H9 (cell line): ENCODE measurements around the gene SERPINA9. TPM values are rescaled to one million over a fixed set of nuclear protein-coding genes. Genes with fewer than 3 reads are reported as not detected.

ENCODE experiments used
- DNase-seq: peaks from one replicate; pipeline ENCODE4 v3.0.0-alpha.2; 2017
- H2AFZ ChIP-seq: one replicate; pipeline ENCODE4 v1.6.1; 2013; ENCODE audit warnings: mild to moderate bottlenecking, low read length, control low read depth, moderate library complexity
- H2AK5ac ChIP-seq: 2 replicates; pipeline ENCODE4 v1.6.1; 2013; ENCODE audit warnings: low read length, control low read depth, mixed read lengths; ENCODE audit not compliant: insufficient read length
- H2BK120ac ChIP-seq: one replicate; pipeline ENCODE4 v1.6.1; 2013; ENCODE audit warnings: low read depth, mild to moderate bottlenecking, low read length, control low read depth, inconsistent platforms; ENCODE audit not compliant: poor library complexity, severe bottlenecking
- H2BK12ac ChIP-seq: 2 replicates; pipeline ENCODE4 v1.6.1; 2013; ENCODE audit warnings: low read length, control low read depth, mixed read lengths, low read depth; ENCODE audit not compliant: insufficient read length
- H2BK15ac ChIP-seq: 2 replicates; pipeline ENCODE4 v1.6.1; 2013; ENCODE audit warnings: low read depth, low read length, control low read depth
- H2BK20ac ChIP-seq: one replicate; pipeline ENCODE4 v1.6.1; 2013; ENCODE audit warnings: low read depth, mild to moderate bottlenecking, low read length, control low read depth, inconsistent platforms; ENCODE audit not compliant: poor library complexity, severe bottlenecking
- H2BK5ac ChIP-seq: 2 replicates; pipeline ENCODE4 v1.6.1; 2013; ENCODE audit warnings: low read length, control low read depth, mixed read lengths; ENCODE audit not compliant: insufficient read length
- H3K14ac ChIP-seq: 2 replicates; pipeline ENCODE4 v1.6.1; 2013; ENCODE audit warnings: low read length, control low read depth; ENCODE audit not compliant: insufficient read depth
- H3K18ac ChIP-seq: 2 replicates; pipeline ENCODE4 v1.6.1; 2013; ENCODE audit warnings: low read depth, mild to moderate bottlenecking, mixed read lengths, low read length, control low read depth; ENCODE audit not compliant: insufficient read length
- H3K23ac ChIP-seq: 2 replicates; pipeline ENCODE4 v1.6.1; 2013; ENCODE audit warnings: low read length, control low read depth, mixed read lengths, low read depth; ENCODE audit not compliant: insufficient read length
- H3K23me2 ChIP-seq: 2 replicates; pipeline ENCODE4 v1.6.1; 2013; ENCODE audit warnings: low read depth, mild to moderate bottlenecking, mixed read lengths, low read length, control low read depth; ENCODE audit not compliant: insufficient read length, poor library complexity, severe bottlenecking
- H3K27ac ChIP-seq: 2 replicates; pipeline ENCODE4 v1.5.1; 2013; ENCODE audit warnings: low read length, control low read depth, mixed read lengths, low read depth; ENCODE audit not compliant: insufficient read length
- H3K27me3 ChIP-seq: 2 replicates; pipeline ENCODE4 v1.6.1; 2013; ENCODE audit warnings: low read length, control low read depth, inconsistent platforms; ENCODE audit not compliant: insufficient read depth
- H3K4ac ChIP-seq: 2 replicates; pipeline ENCODE4 v1.6.1; 2013; ENCODE audit warnings: low read depth, mild to moderate bottlenecking, control low read depth, inconsistent platforms, low read length, moderate library complexity
- H3K4me1 ChIP-seq: 2 replicates; pipeline ENCODE4 v1.6.1; 2013; ENCODE audit warnings: low read length, control low read depth, inconsistent platforms; ENCODE audit not compliant: insufficient read depth
- H3K4me2 ChIP-seq: 2 replicates; pipeline ENCODE4 v1.6.1; 2013; ENCODE audit warnings: low read length, control low read depth, mixed read lengths; ENCODE audit not compliant: insufficient read length, insufficient read depth
- H3K56ac ChIP-seq: 2 replicates; pipeline ENCODE4 v1.6.1; 2013; ENCODE audit warnings: low read depth, mild to moderate bottlenecking, mixed read lengths, low read length, control low read depth; ENCODE audit not compliant: insufficient read length
- H3K79me1 ChIP-seq: 2 replicates; pipeline ENCODE4 v1.6.1; 2013; ENCODE audit warnings: low read depth, mild to moderate bottlenecking, moderate library complexity, low read length, control low read depth, inconsistent platforms; ENCODE audit not compliant: insufficient read depth, poor library complexity, severe bottlenecking
- H3K79me2 ChIP-seq: 2 replicates; pipeline ENCODE4 v1.6.1; 2013; ENCODE audit warnings: low read length, control low read depth, inconsistent platforms; ENCODE audit not compliant: insufficient read depth
- H3K9ac ChIP-seq: 2 replicates; pipeline ENCODE4 v1.6.1; 2013; ENCODE audit warnings: low read length, control low read depth, mixed read lengths; ENCODE audit not compliant: insufficient read length; ENCODE audit errors: extremely low read depth
- H3K9me3 ChIP-seq: one replicate; pipeline ENCODE4 v1.6.1; 2013; ENCODE audit warnings: low read depth, low read length, inconsistent platforms; ENCODE audit not compliant: control insufficient read depth
- H3T11ph ChIP-seq: one replicate; pipeline ENCODE4 v1.6.1; 2013; ENCODE audit warnings: mild to moderate bottlenecking, low read length, control low read depth, inconsistent platforms
- H4K20me1 ChIP-seq: one replicate; pipeline ENCODE4 v1.6.1; 2013; ENCODE audit not compliant: control insufficient read depth, insufficient read length, insufficient read depth
- H4K5ac ChIP-seq: 2 replicates; pipeline ENCODE4 v1.6.1; 2013; ENCODE audit warnings: low read depth, mild to moderate bottlenecking, mixed read lengths, low read length, control low read depth; ENCODE audit not compliant: insufficient read length
- H4K8ac ChIP-seq: replicated peaks from 2 replicates; pipeline ENCODE4 v1.6.1; 2013; ENCODE audit warnings: low read length, control low read depth, mixed read lengths, low read depth; ENCODE audit not compliant: insufficient read length
- H4K91ac ChIP-seq: 2 replicates; pipeline ENCODE4 v1.6.1; 2013; ENCODE audit warnings: low read depth, mild to moderate bottlenecking, moderate library complexity, mixed read lengths, low read length, control low read depth; ENCODE audit not compliant: insufficient read length
- H3K27ac Mint-ChIP-seq, 3 experiments: 2 replicates in 2 of 3; 3 replicates in 1 of 3; pipeline ENCODE4 v1.8.0; 2020 to 2021; ENCODE audit warnings: mixed read lengths in 3 of 3, mild to moderate bottlenecking in 1 of 3, moderate library complexity in 1 of 3
- H3K27me3 Mint-ChIP-seq: 2 replicates; pipeline ENCODE4 v1.8.0; 2021; ENCODE audit warnings: low read depth, mild to moderate bottlenecking, moderate library complexity, mixed read lengths
- H3K36me3 Mint-ChIP-seq, 3 experiments: 2 replicates in 2 of 3; 3 replicates in 1 of 3; pipeline ENCODE4 v1.8.0; 2020 to 2021; ENCODE audit warnings: low read depth in 3 of 3, mixed read lengths in 3 of 3; ENCODE audit not compliant: insufficient read depth in 1 of 3
- H3K4me1 Mint-ChIP-seq, 2 experiments: 2 replicates each; pipeline ENCODE4 v1.8.0; 2020; ENCODE audit warnings: mixed read lengths in 2 of 2
- H3K4me3 Mint-ChIP-seq, 2 experiments: 2 replicates in 1 of 2; 3 replicates in 1 of 2; pipeline ENCODE4 v1.8.0; 2020 to 2021; ENCODE audit warnings: mild to moderate bottlenecking in 2 of 2, mixed read lengths in 2 of 2, moderate library complexity in 1 of 2
- H3K9me3 Mint-ChIP-seq, 2 experiments: 2 replicates in 1 of 2; 3 replicates in 1 of 2; pipeline ENCODE4 v1.8.0; 2020; ENCODE audit warnings: mild to moderate bottlenecking in 2 of 2, mixed read lengths in 2 of 2, moderate library complexity in 1 of 2
- CTCF ChIP-seq: fragments of 200-600 bp; sonication (generic); conservative IDR thresholded peaks from 3 replicates; pipeline ENCODE4 v1.8.0; 2021; ENCODE audit warnings: antibody characterized with exemption, mild to moderate bottlenecking
- WGBS: extraction: QIAGEN DNeasy Blood & Tissue Kit; methylation state at CpG from one replicate; pipeline ENCODE4 v1.1.7; 2013; ENCODE audit warnings: missing lambda C conversion rate, low lambda C conversion rate, mixed read lengths; ENCODE audit not compliant: insufficient read length; ENCODE audit errors: extremely low coverage; 5-methylcytosine and 5-hydroxymethylcytosine counted together
- total RNA-seq: library from RNA; stranded (reverse); gene quantifications from 2 replicates; pipeline ENCODE4 v1.2.1, GENCODE V29; 2021

Gene SERPINA9
- total RNA-seq, 1 experiment from 2014 or later, result not detected

GRCh38 chr14:94505641-94506040 is 29.6 kb upstream of the SERPINA9 start:
- Histone ChIP-seq H3K18ac (no peak overlapping the region), H3K4me1 (no peaks in the 10 kb centered on the region), H3K79me1 (no peaks in the 10 kb centered on the region), H2BK120ac (no peak overlapping the region), H2BK5ac (no peak overlapping the region), H3K56ac (no peak overlapping the region), H4K8ac (no peak overlapping the region), H3K79me2 (no peaks in the 10 kb centered on the region), H3K27me3 (no peaks in the 10 kb centered on the region), H3K9ac (no peak overlapping the region), H2AFZ (no peak overlapping the region), H4K91ac (no peak overlapping the region), H2BK15ac (no peak overlapping the region), H3K4ac (no peak overlapping the region), H4K5ac (no peak overlapping the region), H3K4me2 (no peak overlapping the region), H3K23ac (no peak overlapping the region), H2BK20ac (no peak overlapping the region), H3K14ac (no peak overlapping the region), H3K23me2 (no peaks in the 10 kb centered on the region), H3T11ph (no peak overlapping the region), H3K9me3 (no peaks in the 10 kb centered on the region), H4K20me1 (no peaks in the 10 kb centered on the region), H2AK5ac (no peak overlapping the region), H3K27ac (no peak overlapping the region), H2BK12ac (no peak overlapping the region)
- Mint-ChIP-seq H3K27me3 (peaks cover 4% of the 10 kb centered on the region), H3K4me1 (no peaks in the 10 kb centered on the region), H3K4me3 (no peak overlapping the region), H3K9me3 (no peaks in the 10 kb centered on the region), H3K27ac (no peak overlapping the region), H3K36me3 (no peaks in the 10 kb centered on the region; a peak in 1 of 7 replicates)
- TF ChIP-seq CTCF, result no peak
- no CpG with 5 or more reads among the region's 8 CpGs for WGBS
- DNase-seq, result no peak
